Kidney epithelial cell (primary cell): ENCODE data around the gene SLA2. TPM values are rescaled to one million over a fixed set of nuclear protein-coding genes. Genes with fewer than 3 reads are reported as not detected.
"Not testable (repeated sequence)": the region's sequence is repeated elsewhere in the genome, so short reads cannot be mapped to it uniquely, and the experiment has no call there.

Source experiments
- DNase-seq: peaks from one replicate; pipeline ENCODE4 v3.0.0-alpha.2; 2010; ENCODE audit warnings: low read depth
- H3K27me3 ChIP-seq: 2 replicates; pipeline ENCODE4 v1.6.0; 2011; ENCODE audit warnings: low read length; ENCODE audit not compliant: control insufficient read depth, insufficient read depth
- H3K36me3 ChIP-seq: 2 replicates; pipeline ENCODE4 v1.5.1; 2011; ENCODE audit warnings: low read length; ENCODE audit not compliant: control insufficient read depth, insufficient read depth
- H3K4me3 ChIP-seq: 2 replicates; pipeline ENCODE4 v1.5.1; 2011; ENCODE audit warnings: low read depth, mild to moderate bottlenecking, control low read depth, low read length
- CTCF ChIP-seq: IDR thresholded peaks from 2 replicates; pipeline ENCODE4 v1.5.1; 2011; ENCODE audit warnings: mild to moderate bottlenecking, moderate library complexity, low read length, control low read depth, inconsistent platforms; ENCODE audit not compliant: insufficient read depth, poor library complexity, severe bottlenecking
- total RNA-seq: library from RNA; depleted of rRNA; stranded (reverse); fragments of >200 nt; gene quantifications from 2 replicates; pipeline ENCODE4 v1.2.3, GENCODE V29; 2015

The SLA2 gene
- total RNA-seq, 1 donor from 2014 or later: 0.08 TPM

- no peak overlapping the region for H3K4me3 ChIP-seq
- no peak for DNase-seq
- TF ChIP-seq CTCF: no peak
- H3K27me3 ChIP-seq: no peaks in the 10 kb centered on the region
- H3K36me3 ChIP-seq: no peaks in the 10 kb centered on the region
These were observed 1.8 kb downstream of the SLA2 start for GRCh38 chr20:36644032-36644705.

GRCh38 chr20:36642136-36642535 lies 3.9 kb downstream of the SLA2 start:
- DNase-seq: no peak
- Histone ChIP-seq H3K36me3 (no peaks in the 10 kb centered on the region), H3K4me3 (no peak overlapping the region), H3K27me3 (no peaks in the 10 kb centered on the region)
- TF ChIP-seq CTCF: no peak

- no peak overlapping the region for H3K4me3 ChIP-seq
- no peaks in the 10 kb centered on the region for H3K36me3 ChIP-seq
- no peaks in the 10 kb centered on the region for H3K27me3 ChIP-seq
- no peak for DNase-seq
- TF ChIP-seq CTCF: no peak
These were observed 4.5 kb downstream of the SLA2 start for GRCh38 chr20:36641506-36641843.

GRCh38 chr20:36638876-36639400 lies 7.1 kb downstream of the SLA2 start:
- H3K36me3 ChIP-seq, H3K4me3 ChIP-seq, H3K27me3 ChIP-seq, DNase-seq: not testable (repeated sequence)

GRCh38 chr20:36634342-36634741 lies 11.7 kb downstream of the SLA2 start:
- H3K27me3 ChIP-seq: no peaks in the 10 kb centered on the region

GRCh38 chr20:36633285-36633772 lies 12.7 kb downstream of the SLA2 start:
- Histone ChIP-seq H3K4me3 (no peak overlapping the region), H3K36me3 (no peaks in the 10 kb centered on the region), H3K27me3 (no peaks in the 10 kb centered on the region)
- DNase-seq: no peak
- TF ChIP-seq CTCF: no peak

More at GRCh38 chr20:36634342-36634741, 11.7 kb downstream of the SLA2 start:
- no peaks in the 10 kb centered on the region for H3K36me3 ChIP-seq
- no peak overlapping the region for H3K4me3 ChIP-seq
- no peak for DNase-seq
- TF ChIP-seq CTCF: no peak
